HG03095 (cell line): Measurements from ENCODE around the gene C6orf141.

Experiments
- ATAC-seq: cut with Tn5 transposase; IDR thresholded peaks from one replicate; pipeline ENCODE4 v1.9.1; 2021; ENCODE audit warnings: moderate library complexity; ENCODE audit not compliant: unreplicated experiment

The C6orf141 gene

GRCh38 chr6:49550492-49551077 lies at the start of gene C6orf141:
Gene C6orf141 (plus strand): TSS chr6:49550668. CDS start chr6:49550793, 125 bp downstream.
- peak; percentile 60 for ATAC-seq

GRCh38 chr6:49504666-49505065 lies 45.8 kb upstream of the C6orf141 start:
- ATAC-seq, result no peak

- ATAC-seq, result no peak
Measured at GRCh38 chr6:49506569-49507111, 43.8 kb upstream of the C6orf141 start.

GRCh38 chr6:49509342-49509741 lies 41.1 kb upstream of the C6orf141 start:
- ATAC-seq, result no peak

- ATAC-seq, result no peak
Measured at GRCh38 chr6:49513153-49513989, 37.1 kb upstream of the C6orf141 start.

- no peak for ATAC-seq
Measured at GRCh38 chr6:49514571-49515484, 35.6 kb upstream of the C6orf141 start.

GRCh38 chr6:49515485-49516146 lies 34.9 kb upstream of the C6orf141 start:
- ATAC-seq, result no peak

GRCh38 chr6:49516147-49516505 lies 34.3 kb upstream of the C6orf141 start:
- no peak for ATAC-seq

DNA sequence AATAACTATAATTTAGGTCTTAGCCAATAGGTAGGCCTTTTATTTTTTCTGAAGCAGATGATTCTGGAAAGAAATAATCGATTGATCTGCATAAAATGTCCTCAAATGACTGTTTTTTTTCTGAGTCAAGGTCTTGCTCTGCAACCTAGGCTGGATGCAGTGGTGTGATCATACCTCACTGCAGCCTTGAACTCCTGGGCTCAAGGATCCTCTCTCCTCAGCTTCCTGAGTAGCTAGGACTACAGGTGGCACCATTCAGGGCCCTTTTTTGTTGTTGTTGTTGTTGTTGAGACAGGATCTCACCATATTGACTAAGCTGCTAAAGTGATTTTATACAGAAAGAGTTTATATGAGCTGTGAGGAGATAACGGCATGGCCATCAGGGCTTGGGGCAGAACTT lies 32.5 kb upstream of the C6orf141 start:
- ATAC-seq, result no peak

- ATAC-seq, result peak; percentile 78
Measured at GRCh38 chr6:49519660-49520059, 30.8 kb upstream of the C6orf141 start.

GRCh38 chr6:49522710-49523593 lies 27.5 kb upstream of the C6orf141 start:
- ATAC-seq, result no peak

- ATAC-seq, result no peak
Measured at GRCh38 chr6:49523901-49524300, 26.6 kb upstream of the C6orf141 start.

GRCh38 chr6:49524541-49524940 lies 25.9 kb upstream of the C6orf141 start:
- no peak for ATAC-seq

- ATAC-seq, result no peak
Measured at GRCh38 chr6:49526598-49526997, 23.9 kb upstream of the C6orf141 start.

DNA sequence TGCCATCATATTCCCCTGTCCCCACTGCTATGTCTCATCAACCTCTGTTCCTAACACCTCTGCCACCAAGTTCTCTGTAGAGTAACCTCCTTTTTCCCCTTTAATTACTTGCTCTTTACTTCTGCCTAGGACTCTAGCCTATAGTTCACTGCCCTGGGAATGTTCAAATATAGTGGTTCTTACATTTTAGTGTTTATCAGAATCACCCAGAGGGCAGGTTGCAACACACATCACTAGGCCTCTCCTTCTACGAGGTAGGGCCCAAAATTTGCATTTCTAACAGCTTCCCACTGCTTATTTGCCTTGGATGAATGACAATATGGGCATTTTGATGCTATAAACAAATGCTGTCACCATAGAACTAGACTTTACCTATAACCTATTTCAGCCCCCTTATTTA lies 23.1 kb upstream of the C6orf141 start:
- no peak for ATAC-seq

DNA sequence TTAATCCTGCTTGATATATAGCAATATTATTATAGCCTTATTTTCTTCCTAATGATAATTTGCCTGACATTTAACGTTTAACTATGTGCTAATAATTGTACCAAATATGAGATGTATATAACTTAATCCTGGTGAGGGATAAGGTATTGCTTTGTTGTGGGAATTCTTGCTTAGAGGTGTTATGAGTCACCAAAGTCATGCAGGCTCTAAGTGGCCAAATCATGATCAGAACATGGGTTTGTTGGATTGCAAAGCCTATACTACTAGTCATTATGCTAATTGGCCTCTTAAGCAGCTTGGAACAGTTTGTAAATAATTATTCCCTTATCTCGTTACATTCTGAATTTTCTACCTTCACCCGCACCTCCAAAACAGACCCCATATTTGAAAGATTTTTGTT lies 21.9 kb upstream of the C6orf141 start:
- no peak for ATAC-seq

- no peak for ATAC-seq
Measured at GRCh38 chr6:49530141-49530776, 20.2 kb upstream of the C6orf141 start.

DNA sequence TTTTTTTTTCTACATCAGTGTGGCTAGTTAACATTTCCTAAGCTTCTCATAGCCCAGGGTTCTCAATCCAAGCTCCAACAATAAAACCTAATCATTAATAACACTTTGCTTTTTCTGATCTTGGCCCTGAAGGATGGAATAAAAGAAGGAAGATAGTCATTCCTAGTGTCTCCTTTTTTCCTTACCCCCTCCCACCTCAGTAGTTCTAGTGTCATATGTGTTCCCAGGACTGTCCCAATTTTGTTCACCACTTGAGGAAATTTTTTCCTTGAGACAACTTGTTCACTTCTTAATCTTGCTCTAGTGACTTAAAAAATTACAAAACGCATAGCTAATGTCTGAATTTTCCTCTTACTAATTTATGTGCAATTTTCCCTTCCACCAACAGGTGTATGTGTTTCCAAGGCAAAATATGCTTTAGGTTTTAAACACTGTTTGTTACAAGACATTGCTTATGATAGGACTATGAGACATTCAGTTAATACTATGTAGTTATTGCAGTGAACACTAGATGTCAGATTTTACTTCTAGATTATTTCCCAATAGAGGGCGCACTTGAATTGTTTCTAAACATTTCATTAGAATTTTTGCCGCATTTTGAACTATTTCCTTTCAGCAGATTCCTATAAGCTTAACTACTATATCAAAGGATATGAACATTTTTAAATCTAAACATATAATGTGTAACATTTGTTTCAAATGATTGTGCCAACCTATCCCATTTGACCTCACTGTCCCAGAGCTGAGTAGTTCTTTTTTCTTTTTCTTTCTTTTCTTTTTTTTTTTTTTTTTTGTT lies 18.5 kb upstream of the C6orf141 start:
- peak; percentile 84 for ATAC-seq
